Stimulated activated CD4-positive, alpha-beta T cell treated with anti-CD3 and anti-CD28 coated beads, Interleukin-15, amount 100 ng/mL, for 24 hours (primary cell): ENCODE data around the gene CAMSAP3.

Source experiments
- DNase-seq: peaks from one replicate; pipeline ENCODE4 v3.0.0-alpha.2; 2020

The CAMSAP3 gene

GRCh38 chr19:7612282-7613274, 16.9 kb downstream of the CAMSAP3 start:
- no peak for DNase-seq

- no peak for DNase-seq
Observed at GRCh38 chr19:7614859-7615741, 19.4 kb downstream of the CAMSAP3 start.

- no peak for DNase-seq
Observed at GRCh38 chr19:7617172-7617571, 21.5 kb downstream of the CAMSAP3 start.

- DNase-seq: no peak
Observed at GRCh38 chr19:7617735-7618134, 22.1 kb downstream of the CAMSAP3 start.

DNA sequence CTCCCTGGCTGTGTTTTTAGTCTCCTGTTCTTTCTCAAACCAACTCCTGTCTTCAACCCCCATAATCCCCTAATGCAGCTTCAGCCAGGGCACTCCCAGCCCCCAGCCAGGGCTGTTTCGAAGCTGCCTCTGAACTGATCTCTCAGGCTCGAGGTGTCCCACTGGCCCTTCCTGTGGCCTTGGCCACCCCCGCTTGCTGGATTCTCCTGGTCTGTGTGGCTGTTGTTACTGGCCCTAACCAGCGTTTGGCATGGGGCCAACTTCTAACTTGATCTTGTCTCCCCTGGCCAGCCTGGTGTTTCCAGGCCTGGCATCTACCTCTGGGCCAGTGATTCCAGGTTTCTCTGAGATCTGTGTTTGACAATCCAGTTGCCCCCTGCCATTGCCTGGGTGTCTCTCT, 22.7 kb downstream of the CAMSAP3 start:
- DNase-seq: no peak

GRCh38 chr19:7618771-7619510, 23.3 kb downstream of the CAMSAP3 start:
- DNase-seq: no peak

GRCh38 chr19:7619671-7620441, 24.2 kb downstream of the CAMSAP3 start:
- DNase-seq: no peak

GRCh38 chr19:7620442-7621412, 25.1 kb downstream of the CAMSAP3 start:
- DNase-seq: no peak

- DNase-seq: peak; percentile 31
Observed at GRCh38 chr19:7622933-7623685, 27.4 kb downstream of the CAMSAP3 start.

DNA sequence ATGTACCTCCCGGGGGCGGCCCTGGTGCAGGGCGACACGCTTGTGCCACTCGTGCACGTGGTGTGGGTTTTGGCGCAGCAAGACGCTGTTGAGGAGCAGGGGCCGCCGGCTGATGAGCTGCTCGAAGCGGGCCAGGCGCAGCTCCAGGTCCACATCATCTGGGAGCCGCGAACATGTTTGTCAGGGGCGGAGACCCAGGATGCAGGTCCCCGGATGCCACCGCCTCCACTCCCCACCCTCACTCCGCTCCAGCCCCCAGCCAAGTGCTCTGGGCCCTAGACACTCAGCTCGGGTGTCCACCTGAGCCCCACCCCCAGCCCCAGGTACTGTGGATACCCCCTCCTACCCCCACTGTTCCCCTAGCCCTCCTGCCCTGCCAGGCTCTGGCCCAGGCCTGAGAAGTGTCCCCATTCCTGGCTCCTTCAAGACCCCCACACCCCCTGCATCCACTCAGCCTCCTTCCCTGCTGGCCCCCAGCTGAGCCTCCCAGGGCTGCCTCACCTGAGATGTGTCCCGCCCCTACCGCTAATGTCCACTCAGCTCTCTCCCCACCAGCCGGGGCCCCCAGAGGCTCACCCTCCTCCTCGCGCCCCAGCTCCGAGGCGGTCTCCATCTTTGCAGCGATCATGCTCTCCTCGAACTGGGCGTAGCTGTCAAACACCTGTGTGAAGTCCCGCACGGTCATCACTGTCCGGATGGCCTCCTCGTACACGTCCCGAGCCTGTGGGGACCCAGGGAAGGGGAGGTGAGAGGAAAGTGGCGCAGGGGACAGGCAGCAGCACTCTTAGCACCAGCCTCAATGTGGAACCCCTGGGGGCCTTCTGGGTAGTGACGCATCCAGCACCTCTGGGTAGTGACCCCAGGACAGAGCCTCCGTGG, 28.3 kb downstream of the CAMSAP3 start:
- no peak for DNase-seq

DNA sequence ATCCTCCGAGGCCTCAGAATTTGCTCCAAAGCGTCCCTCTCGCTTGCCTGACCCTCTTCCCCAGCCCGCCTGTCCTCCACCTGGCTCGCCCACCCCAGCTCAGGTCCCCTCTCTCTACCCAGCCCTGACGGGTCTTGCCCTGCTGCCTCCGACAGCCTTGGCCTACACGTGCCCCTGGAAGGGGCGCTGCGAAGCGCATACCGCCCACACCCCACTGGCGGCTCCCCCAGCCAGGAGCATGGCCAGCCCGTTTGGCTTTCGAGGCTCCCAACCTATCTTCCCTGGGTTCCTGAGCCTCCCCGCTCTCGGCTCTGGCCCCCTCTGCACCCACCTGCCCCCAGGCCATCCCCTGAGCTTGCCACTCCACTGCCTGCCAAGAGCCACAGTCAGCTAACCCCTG, 29.1 kb downstream of the CAMSAP3 start:
- no peak for DNase-seq

DNA sequence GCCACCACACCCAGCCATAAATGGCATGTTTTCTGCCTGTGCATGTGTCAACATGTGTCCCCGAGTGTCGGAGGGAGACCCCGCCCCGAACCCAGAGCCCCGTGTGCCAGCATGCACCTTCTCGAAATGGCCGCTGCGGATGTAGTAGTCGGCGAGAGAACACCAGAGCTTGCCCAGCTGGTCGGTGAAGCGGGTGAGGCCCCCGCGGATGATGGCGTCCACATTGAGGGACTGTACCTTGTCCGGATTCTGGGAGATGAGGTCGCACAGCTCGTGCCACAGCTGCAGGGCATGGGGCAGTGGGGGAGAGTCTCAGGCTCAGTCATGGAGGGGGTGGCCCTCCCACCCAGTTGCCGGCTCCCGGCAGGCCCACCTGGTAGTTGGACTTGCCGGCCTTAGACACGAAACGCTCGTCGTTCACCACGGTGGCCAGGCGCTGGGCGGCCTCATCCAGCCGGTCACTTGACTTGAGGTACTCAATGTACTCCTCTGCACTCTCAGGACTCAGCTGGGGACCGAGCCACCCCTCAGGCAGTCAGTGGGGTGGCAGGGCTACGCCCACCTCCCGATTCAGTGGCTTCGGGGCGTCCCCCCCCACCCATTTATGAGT, 30.2 kb downstream of the CAMSAP3 start:
- no peak for DNase-seq

GRCh38 chr19:7627166-7627565, 31.5 kb downstream of the CAMSAP3 start:
- DNase-seq: no peak

DNA sequence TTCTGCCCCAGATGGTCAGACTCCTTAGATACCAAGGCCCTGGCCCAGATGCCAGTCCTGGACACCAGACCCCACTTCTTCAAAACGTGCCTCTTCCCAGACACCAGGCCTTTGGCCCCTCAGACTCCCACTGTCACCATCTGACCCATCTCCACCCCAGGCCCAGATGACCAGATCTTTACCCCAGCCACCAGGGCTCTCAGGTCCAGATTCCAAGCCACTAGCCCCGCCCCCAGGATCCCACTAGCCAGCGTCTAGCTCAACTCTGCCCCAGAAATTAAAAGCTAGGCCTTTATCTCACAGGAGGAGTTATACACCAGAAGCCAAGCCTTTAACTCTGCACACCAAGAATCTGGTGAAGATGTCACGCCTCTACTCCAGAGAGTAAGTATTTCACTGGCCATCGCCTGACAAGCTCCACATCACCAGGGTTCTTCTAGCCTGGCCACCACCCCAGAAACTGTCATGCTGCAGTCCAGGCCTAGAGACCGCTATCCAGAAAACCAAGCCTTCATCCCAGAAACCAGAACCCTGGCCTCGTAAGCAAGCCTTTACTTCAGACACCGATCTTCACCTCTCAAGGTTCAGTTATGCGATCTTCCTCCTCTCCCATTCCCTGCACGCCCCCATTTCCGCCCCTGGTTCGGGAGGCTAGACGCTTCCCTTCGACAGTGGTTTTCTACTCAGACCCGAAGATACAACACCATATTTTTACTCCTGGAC, 33.1 kb downstream of the CAMSAP3 start:
- no peak for DNase-seq

DNA sequence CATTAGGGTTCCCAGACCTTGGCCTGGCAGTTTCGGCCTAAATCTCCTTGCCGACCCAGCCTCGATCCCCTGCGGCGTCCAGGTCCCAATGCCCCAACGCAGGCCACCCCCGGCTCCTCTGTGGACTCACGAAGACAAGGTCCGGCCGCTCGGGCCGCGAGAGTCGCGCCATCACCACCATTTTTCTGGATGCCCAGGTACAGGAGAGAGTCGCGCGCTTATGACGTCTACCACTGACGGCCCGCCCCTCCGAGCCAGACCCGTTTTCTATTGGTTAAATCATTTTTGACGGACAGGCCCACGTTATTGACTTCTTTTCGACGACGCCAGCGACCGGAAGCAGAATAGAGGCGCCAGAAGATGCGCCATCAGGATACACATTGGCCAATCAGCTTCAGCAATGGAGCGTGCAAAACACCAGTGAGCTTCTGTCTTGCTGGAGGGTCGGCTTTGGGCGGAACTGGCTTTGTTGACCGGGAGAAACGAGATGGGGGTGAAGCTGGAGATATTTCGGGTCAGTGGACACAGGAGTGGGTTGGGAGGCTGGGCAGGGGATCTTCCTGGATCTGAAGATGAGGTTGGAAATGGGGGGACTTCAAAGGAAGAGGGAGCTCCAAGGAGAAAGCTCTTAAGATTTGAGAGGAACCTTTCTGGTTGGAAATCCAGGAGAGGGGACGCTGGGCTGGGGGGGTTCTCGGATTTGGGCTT, 33.8 kb downstream of the CAMSAP3 start, which contains the start of the genes PET100 and XAB2:
Gene PET100 (plus strand): TSS at position 447 of the 708 bp plus-strand sequence. CDS start 41 bp downstream, at position 488.
Gene XAB2 (minus strand): TSS at position 199 of the 708 bp plus-strand sequence. CDS start 18 bp downstream, at position 181.
- DNase-seq: peak; percentile 94

DNA sequence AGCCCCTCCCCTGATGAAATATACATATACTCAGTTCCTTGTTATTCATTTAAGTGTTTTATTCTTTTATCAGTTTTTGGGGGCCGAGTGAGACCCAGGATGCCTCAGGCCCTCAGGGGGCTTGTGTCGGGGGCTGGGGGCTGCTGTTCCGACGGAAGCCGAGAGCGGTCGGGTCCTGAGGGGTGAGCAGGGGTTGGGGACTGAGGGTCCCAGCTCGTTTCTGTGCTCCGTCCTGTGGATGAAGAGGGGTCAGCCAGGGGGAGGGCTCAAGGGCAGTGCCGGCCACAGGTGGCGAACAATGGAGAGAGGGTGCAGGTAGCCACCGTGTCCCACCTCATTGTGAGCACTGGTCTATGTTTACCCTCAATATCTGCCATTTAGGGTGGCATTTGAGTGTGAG, 35.9 kb downstream of the CAMSAP3 start:
- DNase-seq: no peak
